Lower leg skin (tissue), 3 donors: Measurements from ENCODE around the gene SNX30.

Experiments used
- POLR2A ChIP-seq, 2 donors: fragments of 450-650 bp; IDR thresholded peaks; one replicate each; pipeline ENCODE4 v1.6.1; 2016 to 2017; ENCODE audit warnings: antibody characterized with exemption in 2 of 2, mild to moderate bottlenecking in 1 of 2, moderate library complexity in 1 of 2
- TF ChIP-seq, protein P1 (sequence below), 3 donors: fragments of 450-650 bp; IDR thresholded peaks; one replicate each; pipeline ENCODE4 v1.5.1; 2016; ENCODE audit warnings: antibody characterized with exemption in 3 of 3, mild to moderate bottlenecking in 3 of 3, moderate library complexity in 2 of 3

DNA sequence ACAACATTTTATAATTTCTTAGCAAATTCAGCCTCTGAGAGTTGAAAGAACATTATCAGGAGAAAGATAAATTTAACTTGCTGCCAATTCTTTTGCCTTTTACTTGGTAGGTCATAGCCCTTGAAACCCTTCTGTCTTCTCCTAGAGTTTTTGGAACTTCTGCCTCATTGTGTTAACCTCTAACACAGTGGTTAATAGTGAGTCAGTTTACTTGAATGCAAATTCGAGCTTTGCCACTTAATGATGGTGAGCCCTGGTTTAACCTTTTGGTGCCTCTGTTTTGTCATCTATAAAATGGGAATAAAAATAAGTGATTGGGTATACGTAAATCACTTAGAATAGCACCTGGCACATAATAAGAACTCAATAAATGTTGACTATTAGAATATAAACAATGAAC is 30.9 kb upstream of the SNX30 start:
- no peak for TF ChIP-seq POLR2A (IDR thresholded peaks at IDR 0.05)
- TF ChIP-seq, protein P1, sequence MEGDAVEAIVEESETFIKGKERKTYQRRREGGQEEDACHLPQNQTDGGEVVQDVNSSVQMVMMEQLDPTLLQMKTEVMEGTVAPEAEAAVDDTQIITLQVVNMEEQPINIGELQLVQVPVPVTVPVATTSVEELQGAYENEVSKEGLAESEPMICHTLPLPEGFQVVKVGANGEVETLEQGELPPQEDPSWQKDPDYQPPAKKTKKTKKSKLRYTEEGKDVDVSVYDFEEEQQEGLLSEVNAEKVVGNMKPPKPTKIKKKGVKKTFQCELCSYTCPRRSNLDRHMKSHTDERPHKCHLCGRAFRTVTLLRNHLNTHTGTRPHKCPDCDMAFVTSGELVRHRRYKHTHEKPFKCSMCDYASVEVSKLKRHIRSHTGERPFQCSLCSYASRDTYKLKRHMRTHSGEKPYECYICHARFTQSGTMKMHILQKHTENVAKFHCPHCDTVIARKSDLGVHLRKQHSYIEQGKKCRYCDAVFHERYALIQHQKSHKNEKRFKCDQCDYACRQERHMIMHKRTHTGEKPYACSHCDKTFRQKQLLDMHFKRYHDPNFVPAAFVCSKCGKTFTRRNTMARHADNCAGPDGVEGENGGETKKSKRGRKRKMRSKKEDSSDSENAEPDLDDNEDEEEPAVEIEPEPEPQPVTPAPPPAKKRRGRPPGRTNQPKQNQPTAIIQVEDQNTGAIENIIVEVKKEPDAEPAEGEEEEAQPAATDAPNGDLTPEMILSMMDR (IDR thresholded peaks at IDR 0.05): no peak
